Ammon's horn (tissue), 1 donor: Measurements from ENCODE around the gene FLT3LG.
"Not testable (repeated sequence)": the region's sequence is repeated elsewhere in the genome, so short reads cannot be mapped to it uniquely, and the experiment has no call there.

Experiments used
- DNase-seq: peaks from one replicate; pipeline ENCODE4 v3.0.0-alpha.2; 2016; ENCODE audit warnings: low spot score

FLT3LG gene

GRCh38 chr19:49440439-49441209, 33.4 kb upstream of the FLT3LG start:
- no peak for DNase-seq

DNA sequence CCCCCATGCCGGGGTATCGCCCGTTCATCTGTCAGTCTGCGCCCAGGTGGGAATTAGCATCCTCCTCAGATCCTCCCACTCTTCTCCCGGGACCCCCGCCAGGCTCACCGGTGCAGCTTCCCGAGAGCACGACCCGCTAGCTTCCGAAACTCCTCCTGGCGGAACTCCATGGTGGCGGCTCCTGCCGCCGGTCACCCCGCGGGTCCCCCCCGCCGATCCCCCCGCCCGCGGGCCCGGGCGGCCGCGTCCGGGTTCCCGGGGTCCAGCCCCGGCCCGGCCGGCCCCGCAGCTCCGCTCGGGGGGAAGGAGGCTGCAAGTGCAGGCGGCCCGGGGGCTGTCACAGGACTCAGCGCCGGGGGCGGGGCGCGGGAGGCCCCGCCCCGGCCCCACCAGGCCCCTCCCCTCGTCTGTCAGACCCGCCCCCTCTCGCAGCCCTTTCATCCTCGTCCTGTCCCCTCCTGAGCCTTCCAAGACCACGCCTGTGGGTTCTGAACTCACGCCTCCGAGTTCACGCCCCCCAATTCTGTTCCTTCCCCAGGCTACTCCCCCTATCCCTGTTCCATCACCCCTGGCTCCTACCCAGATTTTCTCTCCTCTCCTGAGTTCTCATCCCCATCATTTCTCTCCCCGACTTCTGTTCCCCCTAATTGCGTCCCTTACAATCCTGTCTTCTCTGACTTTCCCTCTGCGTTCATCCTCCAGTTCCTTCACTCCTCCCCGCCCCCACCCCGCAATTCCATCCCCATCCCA, 32.6 kb upstream of the FLT3LG start, which contains the start of gene SLC17A7:
Gene SLC17A7, minus strand, starts transcription at position 318 of the 750 bp plus-strand sequence. Its CDS starts 148 bp downstream, at position 170.
- DNase-seq: no peak

DNA sequence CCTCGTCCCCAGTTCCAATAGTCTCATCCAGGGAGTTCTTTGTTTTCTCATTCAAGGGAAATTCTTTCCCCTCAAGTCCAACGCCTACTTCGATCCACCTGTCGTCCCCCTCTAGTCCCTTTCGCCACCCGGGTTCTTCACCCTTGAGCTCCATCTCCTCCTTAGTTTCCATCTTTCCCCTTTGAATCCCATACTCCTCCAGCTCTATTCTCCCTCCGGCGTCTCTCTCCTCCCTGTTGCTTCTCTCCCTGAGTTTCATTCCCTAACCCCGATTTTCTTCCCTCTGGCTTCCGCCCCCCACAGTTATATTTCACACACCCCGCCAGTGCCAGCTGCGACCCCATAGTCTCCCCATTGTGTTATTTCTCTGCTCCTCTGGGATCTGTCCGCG, 32.1 kb upstream of the FLT3LG start:
- no peak for DNase-seq

DNA sequence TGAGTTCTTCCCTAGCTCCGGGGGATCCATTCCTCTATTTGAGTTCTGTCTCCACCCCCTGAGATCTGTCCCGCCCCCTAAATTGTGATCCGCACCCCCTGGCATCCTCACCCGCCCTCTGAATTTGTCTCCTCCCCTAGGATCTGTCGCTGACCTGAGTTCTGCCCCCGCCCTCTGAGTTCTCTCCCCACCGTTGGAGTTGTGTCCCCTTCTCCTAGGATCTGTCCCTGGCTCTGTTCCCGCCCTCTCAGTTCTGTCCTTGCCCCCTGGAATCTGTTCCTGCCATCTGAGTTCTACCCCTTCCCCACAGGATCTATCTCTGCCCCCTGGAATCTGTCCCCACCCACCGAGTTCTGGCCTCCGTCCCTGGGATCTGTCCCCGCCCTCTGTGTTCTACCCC, 31.7 kb upstream of the FLT3LG start:
- DNase-seq: peak; percentile 52

- no peak for DNase-seq
Measured at GRCh38 chr19:49442771-49443365, 31.1 kb upstream of the FLT3LG start.

DNA sequence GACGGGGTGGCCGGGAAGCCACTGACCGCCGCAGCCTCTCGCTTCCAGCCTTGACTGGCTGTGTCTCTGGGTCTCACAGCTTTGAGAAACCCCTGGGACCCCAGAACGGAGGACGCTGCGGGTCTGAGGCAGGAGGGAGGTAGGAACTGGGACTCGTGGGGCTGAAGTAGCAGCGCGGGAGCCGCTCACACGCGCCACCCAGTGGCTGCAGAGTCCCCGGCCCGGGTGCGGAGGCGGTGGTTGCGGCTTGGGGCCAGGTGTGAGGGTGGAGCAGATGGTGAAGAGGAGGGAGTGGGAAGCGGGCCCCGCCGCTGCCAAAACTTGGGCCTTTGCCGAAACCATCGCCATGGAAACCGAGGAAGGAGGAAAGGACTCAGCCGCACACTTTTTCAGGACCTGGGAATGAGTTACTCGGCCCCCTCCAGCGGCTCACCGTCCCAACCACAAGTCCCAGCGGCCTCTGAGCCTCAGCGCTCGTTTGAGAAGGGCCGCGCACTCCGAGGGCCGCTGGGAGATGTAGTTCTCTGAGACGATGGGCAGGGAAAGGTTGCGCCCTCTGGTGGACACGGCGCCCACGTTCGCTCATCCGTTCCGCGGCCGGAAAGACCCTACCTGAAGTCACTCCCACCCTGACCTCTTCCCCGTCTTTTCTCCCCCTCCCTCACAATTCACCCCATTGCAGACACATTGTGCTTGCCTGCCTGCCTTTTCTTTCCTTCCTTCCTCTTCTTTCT, 30.5 kb upstream of the FLT3LG start:
- peak; percentile 98 for DNase-seq

GRCh38 chr19:49444100-49444700, 29.8 kb upstream of the FLT3LG start:
- not testable (repeated sequence) for DNase-seq

DNA sequence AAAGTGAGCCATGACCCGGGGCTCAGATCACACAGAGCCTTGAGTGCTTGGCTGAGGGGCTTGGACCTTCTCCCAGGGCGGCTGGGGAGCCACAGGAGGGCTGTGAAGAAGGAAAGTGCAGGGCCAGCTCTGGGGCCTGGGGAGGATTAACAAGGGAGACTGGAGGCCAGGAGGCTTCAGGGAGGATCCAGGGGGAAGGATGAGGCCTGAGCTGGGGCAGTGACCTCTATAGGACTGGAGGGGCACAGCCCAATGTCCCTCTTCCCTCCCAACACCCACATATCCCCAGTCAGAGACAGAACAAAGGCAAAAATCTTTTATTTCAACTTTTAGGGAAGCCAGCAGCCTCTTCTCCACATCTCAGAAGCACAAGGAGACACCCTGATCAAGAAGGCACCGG, 28.0 kb upstream of the FLT3LG start:
- no peak for DNase-seq

GRCh38 chr19:49447485-49448431, 26.3 kb upstream of the FLT3LG start:
- no peak for DNase-seq

DNA sequence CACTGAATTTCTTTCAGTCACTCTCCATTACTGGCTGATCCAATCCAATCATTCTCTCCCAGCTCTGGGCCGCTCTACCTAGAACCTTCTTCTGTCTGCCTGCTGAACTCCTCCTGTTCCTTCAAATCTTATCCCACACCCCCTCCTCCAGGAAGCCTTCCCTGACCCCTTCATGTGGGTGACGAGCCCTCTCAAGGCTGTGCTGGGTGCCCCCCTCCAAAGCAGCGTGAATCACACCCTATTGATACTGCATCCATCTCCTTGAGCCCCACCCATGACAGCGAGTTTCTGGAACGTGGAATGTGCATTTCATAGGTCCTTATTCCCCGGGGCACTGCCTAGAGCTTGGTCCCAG, 25.6 kb upstream of the FLT3LG start:
- DNase-seq: no peak

DNA sequence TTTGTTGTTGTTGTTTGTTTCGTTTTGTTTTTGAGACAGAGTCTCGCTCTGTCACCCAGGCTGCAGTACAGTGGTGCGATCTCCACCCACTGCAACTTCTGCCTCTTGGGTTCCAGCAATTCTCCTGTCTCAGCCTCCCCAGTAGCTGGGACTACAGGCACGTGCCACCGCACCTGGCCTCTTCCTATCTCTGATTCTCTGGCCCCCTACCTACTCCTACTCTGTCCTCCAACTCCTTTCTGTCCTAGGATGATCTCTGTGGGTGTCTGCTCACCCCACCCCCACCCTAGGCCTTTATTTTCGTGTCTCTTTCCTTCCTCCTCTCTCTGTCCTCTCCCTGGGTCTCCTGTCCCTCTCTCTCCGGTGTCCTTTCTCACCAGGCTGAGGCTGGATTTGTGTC, 23.6 kb upstream of the FLT3LG start:
- DNase-seq: no peak

DNA sequence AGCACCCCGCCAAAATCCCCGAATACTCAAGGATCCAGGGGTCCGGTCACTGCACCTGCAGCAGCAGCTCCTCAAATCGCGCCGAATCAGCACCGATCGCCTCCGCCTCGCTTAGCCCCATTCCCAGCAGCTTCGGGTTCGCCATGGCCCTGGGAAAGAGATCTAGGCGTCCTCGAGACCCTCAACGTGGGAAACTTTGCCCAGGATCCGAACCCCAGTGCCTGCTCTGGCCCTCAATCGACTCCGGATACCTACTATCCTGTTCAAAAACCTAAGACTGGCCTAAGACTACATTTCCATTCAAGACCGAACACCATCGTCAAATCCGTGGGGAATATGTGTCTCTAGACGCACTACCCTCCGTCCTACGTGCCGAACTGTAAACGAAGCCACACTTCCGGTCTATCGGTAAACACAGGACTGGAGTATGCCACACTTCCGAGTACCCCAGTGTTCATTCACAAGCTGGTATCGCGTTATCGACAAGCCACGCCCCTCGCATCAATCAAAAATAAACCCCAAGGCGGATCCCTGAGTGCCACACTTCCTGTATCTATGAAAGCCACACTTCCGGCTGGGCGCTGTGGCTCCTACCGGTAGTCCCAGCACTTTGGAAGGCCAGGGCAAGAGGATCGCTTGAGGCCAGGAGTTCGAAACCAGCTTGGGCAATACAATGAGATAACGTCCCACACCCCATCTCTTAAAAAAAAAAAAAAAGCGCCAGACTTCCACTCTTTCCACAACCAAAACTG, 22.4 kb upstream of the FLT3LG start, which contains the start of gene PIH1D1:
Gene PIH1D1, minus strand, starts transcription at position 385 of the 752 bp plus-strand sequence. Its CDS starts 240 bp downstream, at position 145.
- peak; percentile 99 for DNase-seq

DNA sequence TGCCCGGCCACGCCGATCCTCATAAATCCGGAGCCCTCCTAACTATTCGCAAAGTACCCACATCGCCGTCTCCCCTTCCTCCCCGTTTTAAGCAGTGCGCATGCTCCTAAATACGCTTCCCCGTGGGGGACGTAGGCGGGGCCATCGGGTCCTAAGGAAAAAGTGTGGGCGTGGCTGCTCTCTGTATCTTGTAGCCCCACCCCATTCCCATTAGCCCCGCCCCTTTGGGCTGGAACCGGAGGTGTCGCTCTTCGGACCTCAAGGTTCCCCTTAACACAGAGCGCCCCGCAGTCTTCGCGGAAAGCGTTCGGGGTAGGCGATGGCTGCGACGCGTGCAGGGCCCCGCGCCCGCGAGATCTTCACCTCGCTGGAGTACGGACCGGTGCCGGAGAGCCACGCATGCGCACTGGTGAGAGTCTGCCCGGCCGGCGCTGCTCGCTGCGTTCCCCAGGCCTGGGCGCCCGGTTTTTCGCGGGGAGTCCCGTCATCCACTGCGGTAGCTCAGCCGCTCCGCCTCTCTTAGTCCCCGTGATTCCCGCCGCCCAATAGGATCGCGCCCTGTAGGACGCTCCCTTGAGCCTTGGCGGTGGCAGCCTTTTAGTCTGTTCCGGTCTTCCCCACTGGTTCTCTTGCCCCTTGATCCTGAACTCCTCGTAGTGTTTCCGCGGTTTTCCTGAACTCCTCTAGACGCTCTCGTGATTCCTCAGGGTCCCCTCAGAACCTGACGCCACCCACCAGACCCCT, 20.8 kb upstream of the FLT3LG start, which contains the start of gene ALDH16A1:
Gene ALDH16A1, plus strand, starts transcription at position 213 of the 744 bp plus-strand sequence. Its CDS starts 107 bp downstream, at position 320.
- DNase-seq: peak; percentile 99

- DNase-seq: no peak
Measured at GRCh38 chr19:49453757-49454240, 20.2 kb upstream of the FLT3LG start.

- no peak for DNase-seq
Measured at GRCh38 chr19:49455773-49456172, 18.2 kb upstream of the FLT3LG start.

DNA sequence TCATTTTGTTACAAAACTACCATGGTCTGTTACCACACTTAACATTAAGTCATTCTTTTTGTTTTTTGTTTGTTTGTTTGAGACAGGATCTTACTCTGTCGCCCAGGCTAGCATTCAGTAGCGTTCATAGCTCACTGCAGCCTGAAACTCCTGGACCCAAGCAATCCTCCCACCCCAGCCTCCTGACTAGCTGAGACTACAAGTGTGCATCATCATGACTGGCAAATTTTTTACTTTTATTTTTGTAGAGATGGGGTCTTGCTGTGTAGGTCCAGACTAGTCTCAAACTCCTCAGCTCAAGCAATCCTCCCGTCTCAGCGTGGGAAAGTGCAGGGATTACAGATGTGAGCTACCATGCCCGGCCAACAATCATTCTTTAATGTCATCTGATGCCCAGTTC, 17.7 kb upstream of the FLT3LG start:
- no peak for DNase-seq

GRCh38 chr19:49458567-49458903, 15.5 kb upstream of the FLT3LG start:
- DNase-seq: no peak

- DNase-seq: no peak
Measured at GRCh38 chr19:49459388-49459787, 14.6 kb upstream of the FLT3LG start.

- DNase-seq: not testable (repeated sequence)
Measured at GRCh38 chr19:49461130-49461529, 12.9 kb upstream of the FLT3LG start.
